GM11168 (cell line): ENCODE results near the gene ASIC2.
"Not testable (repeated sequence)": the region's sequence is repeated elsewhere in the genome, so short reads cannot be mapped to it uniquely, and the experiment has no call there.

ENCODE experiments used
- in situ Hi-C: fragments of 300-500 bp; cut with MboI; formaldehyde crosslinking; loops from one replicate; pipeline ENCODE4 v1.12.0; 2022; ENCODE audit warnings: low sequenced_read_pairs; ENCODE audit not compliant: unreplicated experiment

ASIC2 gene

GRCh38 chr17:32998887-32999228 lies 294.2 kb downstream of the ASIC2 start:
- in situ Hi-C loops: loop anchor here (5.0 kb wide), 1 partner anchor 37 kb away; no protein-coding TSS in a partner anchor

GRCh38 chr17:32998111-32998886 lies 294.8 kb downstream of the ASIC2 start:
- in situ Hi-C loops: loop anchor here (5.0 kb wide), 1 partner anchor 36 kb away; no protein-coding TSS in a partner anchor

GRCh38 chr17:32995416-32996045 lies 297.6 kb downstream of the ASIC2 start:
- in situ Hi-C loops: loop anchor here (5.0 kb wide), 1 partner anchor 33 kb away; no protein-coding TSS in a partner anchor

GRCh38 chr17:32993977-32994376 lies 299.1 kb downstream of the ASIC2 start:
- in situ Hi-C loops: no loop called here

GRCh38 chr17:32992321-32993033 lies 300.6 kb downstream of the ASIC2 start:
- in situ Hi-C loops: no loop called here

- in situ Hi-C loops: no loop called here
These were observed 304.5 kb downstream of the ASIC2 start for GRCh38 chr17:32988481-32989101.

GRCh38 chr17:32987868-32988267 lies 305.2 kb downstream of the ASIC2 start:
- in situ Hi-C loops: not testable (repeated sequence)

GRCh38 chr17:32987453-32987805 lies 305.7 kb downstream of the ASIC2 start:
- in situ Hi-C loops: not testable (repeated sequence)

GRCh38 chr17:32985050-32985756 lies 307.9 kb downstream of the ASIC2 start:
- in situ Hi-C loops: no loop called here

GRCh38 chr17:32981611-32982010 lies 311.5 kb downstream of the ASIC2 start:
- in situ Hi-C loops: not testable (repeated sequence)

GRCh38 chr17:32980230-32980629 lies 312.9 kb downstream of the ASIC2 start:
- in situ Hi-C loops: no loop called here

- in situ Hi-C loops: no loop called here
These were observed 316.5 kb downstream of the ASIC2 start for GRCh38 chr17:32976605-32977004.

GRCh38 chr17:32976131-32976530 lies 317.0 kb downstream of the ASIC2 start:
- in situ Hi-C loops: no loop called here

- in situ Hi-C loops: no loop called here
These were observed 321.9 kb downstream of the ASIC2 start for GRCh38 chr17:32971171-32971570.

GRCh38 chr17:32970281-32970680 lies 322.8 kb downstream of the ASIC2 start:
- in situ Hi-C loops: no loop called here

- in situ Hi-C loops: not testable (repeated sequence)
These were observed 323.9 kb downstream of the ASIC2 start for GRCh38 chr17:32969231-32969630.

GRCh38 chr17:32964541-32964940 lies 328.6 kb downstream of the ASIC2 start:
- in situ Hi-C loops: loop anchor here (5.0 kb wide), 1 partner anchor 33 kb away; no protein-coding TSS in a partner anchor
